Right lobe of liver (tissue), 6 donors: ENCODE results near the gene CAVIN2. TPM values are rescaled to one million over a fixed set of nuclear protein-coding genes. Genes with fewer than 3 reads are reported as not detected.
A peak's percentile ranks its signal among the peaks of the same experiment; 100 is the strongest.

ENCODE experiments used
- ATAC-seq, 4 donors: fragments of 200-7000 bp; cut with Tn5 transposase; one replicate each; pipeline ENCODE4 v1.9.1; 2020; ENCODE audit warnings: mild to moderate bottlenecking in 4 of 4, moderate library complexity in 4 of 4
- DNase-seq, 3 donors: peaks; one replicate each; pipeline ENCODE4 v3.0.0-alpha.2; 2020
- H3K27ac ChIP-seq, 3 donors: fragments of 200-600 bp; one replicate each; pipeline ENCODE4 v1.8.0; 2022
- H3K27me3 ChIP-seq, 2 donors: fragments of 200-600 bp; one replicate each; pipeline ENCODE4 v1.8.0; 2022
- H3K36me3 ChIP-seq, 4 donors: fragments of 200-600 bp; sonication (generic) in 1 of 4; one replicate each; pipeline versions ENCODE4 v1.5.1 to v1.8.0; 2017 to 2022; ENCODE audit warnings: control low read depth in 1 of 4
- H3K4me1 ChIP-seq, 4 donors: fragments of 200-600 bp; sonication (generic) in 1 of 4; one replicate each; pipeline versions ENCODE4 v1.5.1 to v1.8.0; 2017 to 2022; ENCODE audit warnings: control low read depth in 1 of 4
- H3K4me3 ChIP-seq, 3 donors: fragments of 200-600 bp; one replicate each; pipeline ENCODE4 v1.8.0; 2022
- H3K9me3 ChIP-seq, 4 donors: fragments of 200-600 bp; sonication (generic) in 1 of 4; one replicate each; pipeline versions ENCODE4 v1.5.1 to v1.8.0; 2017 to 2022; ENCODE audit warnings: control low read depth in 1 of 4
- CTCF ChIP-seq, 4 donors: fragments of 200-600 bp in 3 of 4; fragments of 450-650 bp in 1 of 4; IDR thresholded peaks; one replicate each; pipeline versions ENCODE4 v1.5.1 to v1.8.0; 2016 to 2022; ENCODE audit warnings: antibody characterized with exemption in 4 of 4, mild to moderate bottlenecking in 2 of 4
- POLR2A ChIP-seq: fragments of 450-650 bp; IDR thresholded peaks from one replicate; pipeline ENCODE4 v1.6.1; 2017; ENCODE audit warnings: antibody characterized with exemption, mild to moderate bottlenecking
- WGBS: methylation state at CpG from one replicate; pipeline ENCODE4 v1.1.6; 2018; ENCODE audit warnings: low coverage, low lambda C conversion rate; ENCODE audit not compliant: insufficient coverage; ENCODE audit errors: missing lambda C conversion rate; 5-methylcytosine and 5-hydroxymethylcytosine counted together
- intact Hi-C, 2 donors: fragments of 100-400 bp; cut with DNase I; formaldehyde crosslinking; loops; one replicate each; pipeline versions ENCODE4 v1.11.2 to v1.14.1; 2022
- total RNA-seq, 6 experiments: library from RNA; depleted of rRNA in 2 of 6; stranded (reverse); fragments of >200 nt in 2 of 6; fragmentation: NEBNext Ultra II Directional in 3 of 6; extraction: Animal tissue kit (Norgen Biotek cat#: 25700) in 3 of 6; gene quantifications; one replicate each; pipeline versions ENCODE4 v1.1.0 to v1.2.4, GENCODE V29; 2016 to 2023
- donor health status: DM: no; HTN: yes; CAD: no.
- donor health status: DM: no; HTN: no; CAD: no.
- donor health status: DM: no; HTN: no; CAD: no.
- donor health status: DM: no; HTN: yes; CAD: no.
- donor health status: DM: no; HTN: yes; CAD: no.

The CAVIN2 gene
- total RNA-seq, 6 experiments from 2014 or later = 6.8 to 17.5 (median 9.6) TPM

GRCh38 chr2:191836471-191836852 lies 10.4 kb downstream of the CAVIN2 start:
- WGBS = 66% methylated on average over 11 of the region's 11 CpGs
- Histone ChIP-seq H3K27me3 (no peaks in the 10 kb centered on the region), H3K4me1 (peaks cover 0 to 11% (median 0%) of the 10 kb centered on the region in 4 donors), H3K9me3 (no peaks in the 10 kb centered on the region), H3K36me3 (no peaks in the 10 kb centered on the region), H3K4me3 (no peak overlapping the region), H3K27ac (no peak overlapping the region)
- TF ChIP-seq POLR2A = no peak
- no peak for TF ChIP-seq CTCF (IDR thresholded peaks at IDR 0.05)
- intact Hi-C loops = no loop called here
- DNase-seq = no peak
- ATAC-seq = peak in 2 of 4 donors; percentile 14 to 25

GRCh38 chr2:191835539-191836350 lies 11.1 kb downstream of the CAVIN2 start:
- H3K27ac ChIP-seq = no peak overlapping the region
- no peaks in the 10 kb centered on the region for H3K36me3 ChIP-seq
- H3K4me1 ChIP-seq = peaks cover 0 to 9% (median 0%) of the 10 kb centered on the region in 4 donors
- DNase-seq = peak in 1 of 3 donors; percentile 22
- WGBS = 78% methylated on average over 10 of the region's 28 CpGs
- intact Hi-C loops = no loop called here
- peak; percentile 6 to 26 (median 18) for ATAC-seq
- no peaks in the 10 kb centered on the region for H3K9me3 ChIP-seq
- H3K4me3 ChIP-seq = no peak overlapping the region
- TF ChIP-seq CTCF (IDR thresholded peaks at IDR 0.05) (no peak), POLR2A (no peak)
- H3K27me3 ChIP-seq = no peaks in the 10 kb centered on the region

GRCh38 chr2:191835100-191835499 lies 11.8 kb downstream of the CAVIN2 start:
- Histone ChIP-seq H3K36me3 (no peaks in the 10 kb centered on the region), H3K9me3 (no peaks in the 10 kb centered on the region), H3K4me1 (peaks cover 0 to 3% (median 0%) of the 10 kb centered on the region in 4 donors), H3K27ac (no peak overlapping the region), H3K4me3 (no peak overlapping the region), H3K27me3 (no peaks in the 10 kb centered on the region)
- ATAC-seq = no peak
- intact Hi-C loops = no loop called here
- WGBS = 67% methylated on average over 5 of the region's 5 CpGs
- DNase-seq = no peak
- TF ChIP-seq CTCF (IDR thresholded peaks at IDR 0.05) (no peak), POLR2A (no peak)

GRCh38 chr2:191833356-191833755 lies 13.5 kb downstream of the CAVIN2 start:
- no peaks in the 10 kb centered on the region for H3K4me1 ChIP-seq
- no peaks in the 10 kb centered on the region for H3K36me3 ChIP-seq
- intact Hi-C loops = no loop called here
- H3K4me3 ChIP-seq = no peak overlapping the region
- WGBS = 76% methylated on average over 4 of the region's 4 CpGs
- H3K27me3 ChIP-seq = no peaks in the 10 kb centered on the region
- H3K27ac ChIP-seq = no peak overlapping the region
- DNase-seq (no peak), ATAC-seq (no peak)
- H3K9me3 ChIP-seq = no peaks in the 10 kb centered on the region
- no peak for TF ChIP-seq CTCF (IDR thresholded peaks at IDR 0.05)
- TF ChIP-seq POLR2A = no peak
